ENCODE data around the gene SLC30A5.
"Not testable (repeated sequence)": the region's sequence is repeated elsewhere in the genome, so short reads cannot be mapped to it uniquely, and the experiment has no call there.

- not testable (repeated sequence) for TF ChIP-seq CTCF, POLR2A (IDR thresholded peaks at IDR 0.05)
These were observed 46.4 kb downstream of the SLC30A5 start for GRCh38 chr5:69140239-69140638.
